Nephron (organoid): ENCODE results near the gene TAGAP.
"Not testable (repeated sequence)": the region's sequence is repeated elsewhere in the genome, so short reads cannot be mapped to it uniquely, and the experiment has no call there.

Experiments used
- H3K27ac Mint-ChIP-seq, 3 experiments: 2 replicates each; pipeline ENCODE4 v1.8.0; 2020; ENCODE audit warnings: mixed read lengths in 3 of 3, mild to moderate bottlenecking in 2 of 3, moderate library complexity in 1 of 3
- H3K27me3 Mint-ChIP-seq: 2 replicates; pipeline ENCODE4 v1.8.0; 2021; ENCODE audit warnings: low read depth, mild to moderate bottlenecking, moderate library complexity, mixed read lengths
- H3K36me3 Mint-ChIP-seq: 2 replicates; pipeline ENCODE4 v1.8.0; 2020; ENCODE audit warnings: low read depth, mixed read lengths
- H3K4me1 Mint-ChIP-seq: 2 replicates; pipeline ENCODE4 v1.8.0; 2020; ENCODE audit warnings: mixed read lengths
- H3K4me3 Mint-ChIP-seq, 3 experiments: 2 replicates each; pipeline ENCODE4 v1.8.0; 2020; ENCODE audit warnings: mild to moderate bottlenecking in 3 of 3, mixed read lengths in 3 of 3, moderate library complexity in 2 of 3
- H3K9me3 Mint-ChIP-seq: 2 replicates; pipeline ENCODE4 v1.8.0; 2020; ENCODE audit warnings: mixed read lengths
- TF ChIP-seq, protein P1 (sequence below), 3 experiments: fragments of 200-600 bp; sonication (generic); IDR thresholded peaks; one replicate each; pipeline ENCODE4 v1.5.0; 2021; ENCODE audit warnings: antibody characterized with exemption in 3 of 3; ENCODE audit not compliant: unreplicated experiment in 3 of 3

TAGAP gene

DNA sequence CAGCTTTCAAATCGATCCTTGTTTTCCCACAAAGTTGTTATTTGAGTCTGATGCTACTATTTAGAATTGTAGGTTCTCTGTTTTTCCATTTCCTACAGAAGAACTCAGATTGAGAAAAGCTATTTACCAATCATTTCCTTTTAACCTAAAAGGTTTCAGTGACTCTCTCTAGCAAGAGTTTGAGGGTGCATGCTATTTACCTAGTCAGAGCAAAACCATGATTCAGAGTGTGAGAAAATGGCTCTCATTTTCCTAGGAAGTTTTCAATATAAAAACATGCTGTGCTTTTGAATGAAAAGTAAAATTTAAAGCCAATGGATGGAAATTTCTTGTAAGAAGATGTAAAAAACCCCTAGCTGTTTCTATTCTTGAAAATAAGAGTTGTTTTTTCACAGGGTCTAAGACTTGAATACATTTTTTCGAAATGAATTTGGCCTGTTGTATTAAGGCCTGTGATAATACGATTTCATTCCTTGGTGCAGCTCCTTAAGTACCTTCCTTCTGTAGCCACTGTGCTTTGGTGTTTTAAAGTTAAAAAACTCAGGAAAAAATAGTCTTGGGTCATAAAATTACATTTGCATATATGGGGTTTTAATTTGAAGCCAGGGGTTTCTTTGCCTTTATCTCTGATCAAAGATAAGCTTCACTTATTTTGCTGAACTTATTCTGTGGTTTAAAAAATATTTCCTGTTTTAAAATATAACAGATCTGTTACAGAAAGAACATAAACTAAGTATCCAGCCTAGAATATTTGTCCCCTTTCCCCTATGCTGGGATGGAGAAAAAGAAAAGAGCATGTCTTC is 26.8 kb downstream of the TAGAP start:
- H3K9me3 Mint-ChIP-seq = peaks cover 2% of the 10 kb centered on the region

DNA sequence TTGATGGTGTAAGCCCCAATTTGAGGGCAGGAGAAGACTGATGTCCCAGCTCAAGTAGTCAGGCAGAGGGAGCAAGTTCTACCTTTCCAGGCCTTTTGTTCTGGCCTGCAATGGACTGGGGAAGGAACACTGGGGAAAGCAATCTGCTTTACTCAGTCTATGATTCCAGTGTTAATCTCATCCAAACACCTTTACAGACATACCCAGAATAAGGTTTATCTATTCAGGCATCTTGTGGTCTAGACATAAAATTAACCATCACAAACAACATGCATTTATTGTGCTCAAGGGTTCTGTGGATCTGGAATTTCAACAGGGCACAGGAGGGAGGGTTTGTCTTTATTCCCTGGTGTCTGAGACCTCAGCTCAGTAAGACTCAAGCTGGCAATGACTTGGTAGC is 30.4 kb downstream of the TAGAP start:
- Mint-ChIP-seq H3K9me3 (no peaks in the 10 kb centered on the region), H3K4me3 (no peak overlapping the region), H3K27me3 (no peaks in the 10 kb centered on the region), H3K4me1 (no peaks in the 10 kb centered on the region), H3K27ac (no peak overlapping the region), H3K36me3 (no peaks in the 10 kb centered on the region)
- TF ChIP-seq, protein P1, sequence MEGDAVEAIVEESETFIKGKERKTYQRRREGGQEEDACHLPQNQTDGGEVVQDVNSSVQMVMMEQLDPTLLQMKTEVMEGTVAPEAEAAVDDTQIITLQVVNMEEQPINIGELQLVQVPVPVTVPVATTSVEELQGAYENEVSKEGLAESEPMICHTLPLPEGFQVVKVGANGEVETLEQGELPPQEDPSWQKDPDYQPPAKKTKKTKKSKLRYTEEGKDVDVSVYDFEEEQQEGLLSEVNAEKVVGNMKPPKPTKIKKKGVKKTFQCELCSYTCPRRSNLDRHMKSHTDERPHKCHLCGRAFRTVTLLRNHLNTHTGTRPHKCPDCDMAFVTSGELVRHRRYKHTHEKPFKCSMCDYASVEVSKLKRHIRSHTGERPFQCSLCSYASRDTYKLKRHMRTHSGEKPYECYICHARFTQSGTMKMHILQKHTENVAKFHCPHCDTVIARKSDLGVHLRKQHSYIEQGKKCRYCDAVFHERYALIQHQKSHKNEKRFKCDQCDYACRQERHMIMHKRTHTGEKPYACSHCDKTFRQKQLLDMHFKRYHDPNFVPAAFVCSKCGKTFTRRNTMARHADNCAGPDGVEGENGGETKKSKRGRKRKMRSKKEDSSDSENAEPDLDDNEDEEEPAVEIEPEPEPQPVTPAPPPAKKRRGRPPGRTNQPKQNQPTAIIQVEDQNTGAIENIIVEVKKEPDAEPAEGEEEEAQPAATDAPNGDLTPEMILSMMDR (IDR thresholded peaks at IDR 0.05; ENCODE audit: unreplicated experiment in 3 of 3) = no peak

More for the DNA sequence above, 26.8 kb downstream of the TAGAP start:
- Mint-ChIP-seq H3K4me3 (no peak overlapping the region), H3K36me3 (no peaks in the 10 kb centered on the region), H3K4me1 (no peaks in the 10 kb centered on the region), H3K27me3 (no peaks in the 10 kb centered on the region), H3K27ac (no peak overlapping the region)
- TF ChIP-seq, protein P1 (IDR thresholded peaks at IDR 0.05; ENCODE audit: unreplicated experiment in 3 of 3) = no peak

DNA sequence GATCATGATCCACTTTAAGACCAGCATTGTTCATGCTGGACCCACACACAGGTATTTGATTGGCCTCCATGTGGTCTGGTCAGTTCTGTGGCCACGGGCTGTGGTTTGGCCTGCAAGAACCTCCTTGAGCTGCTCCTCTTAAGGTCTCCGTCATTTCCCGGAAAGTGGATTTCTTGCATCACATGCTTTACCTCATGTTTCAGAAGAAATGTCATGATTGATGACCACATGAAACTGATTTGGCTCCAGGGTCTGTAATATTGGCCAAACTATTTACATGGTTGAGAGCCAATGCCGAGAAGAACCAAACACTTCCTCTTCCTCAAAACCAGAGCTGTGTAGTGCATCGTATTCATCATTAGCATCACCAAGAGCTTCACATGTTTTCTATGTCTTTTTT is 31.6 kb downstream of the TAGAP start:
- Mint-ChIP-seq H3K27me3 (no peaks in the 10 kb centered on the region), H3K4me1 (no peaks in the 10 kb centered on the region), H3K27ac (no peak overlapping the region), H3K4me3 (no peak overlapping the region), H3K36me3 (no peaks in the 10 kb centered on the region), H3K9me3 (no peaks in the 10 kb centered on the region)
- TF ChIP-seq, protein P1 (IDR thresholded peaks at IDR 0.05; ENCODE audit: unreplicated experiment in 3 of 3) = no peak

DNA sequence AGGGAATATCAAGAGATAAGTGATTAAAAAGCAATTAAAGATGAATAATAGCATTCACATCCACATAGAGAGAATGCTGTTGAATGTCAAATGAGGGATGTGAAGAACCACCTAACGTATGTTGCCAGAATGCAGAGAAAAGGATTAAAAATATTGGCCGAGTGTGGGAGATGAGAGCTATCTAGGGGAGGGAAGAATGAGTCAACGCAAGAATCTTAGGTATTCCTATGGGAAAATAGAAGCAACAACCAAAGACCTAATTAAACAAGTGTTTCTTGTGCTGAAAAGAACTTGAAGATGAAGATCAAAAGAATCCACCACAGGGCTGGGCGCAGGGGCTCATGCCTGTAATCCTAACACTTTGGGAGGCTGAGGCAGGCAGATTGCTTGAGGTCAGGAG is 32.6 kb downstream of the TAGAP start:
- TF ChIP-seq, protein P1 (IDR thresholded peaks at IDR 0.05; ENCODE audit: unreplicated experiment in 3 of 3) = no peak
- Mint-ChIP-seq H3K27me3 (no peaks in the 10 kb centered on the region), H3K36me3 (no peaks in the 10 kb centered on the region), H3K4me1 (no peaks in the 10 kb centered on the region), H3K9me3 (no peaks in the 10 kb centered on the region), H3K4me3 (no peak overlapping the region), H3K27ac (peak overlapping the region in 1 of 3 experiments; percentile 18)

DNA sequence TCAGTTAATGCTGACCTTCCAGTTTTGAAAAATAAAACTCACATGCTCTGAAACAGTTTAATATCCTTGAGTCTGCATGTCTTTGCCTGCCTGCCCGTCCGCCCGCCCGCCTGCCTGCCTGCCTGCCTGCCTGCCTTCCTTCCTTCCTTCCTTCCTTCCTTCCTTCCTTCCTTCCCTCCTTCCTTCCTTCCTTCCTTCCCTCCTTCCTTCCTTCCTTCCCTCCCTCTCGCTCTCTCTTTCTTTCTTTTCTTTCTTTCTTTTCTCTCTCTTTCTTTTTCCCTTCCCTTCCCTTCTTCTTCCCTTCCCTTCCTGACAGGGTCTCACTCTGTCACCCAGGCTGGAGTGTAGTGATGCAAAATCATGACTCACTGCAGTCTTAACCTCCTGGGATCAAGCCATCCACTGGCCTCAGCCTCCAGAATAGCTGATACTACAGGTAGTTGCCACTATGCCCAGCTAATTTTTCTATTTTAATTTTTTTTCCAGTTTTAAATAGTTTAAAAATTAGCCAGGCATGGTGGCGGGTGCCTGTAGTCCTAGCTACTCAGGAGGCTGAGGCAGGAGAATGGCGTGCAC is 34.7 kb downstream of the TAGAP start:
- H3K9me3 Mint-ChIP-seq, H3K4me3 Mint-ChIP-seq, H3K36me3 Mint-ChIP-seq, H3K27me3 Mint-ChIP-seq, H3K27ac Mint-ChIP-seq, H3K4me1 Mint-ChIP-seq: not testable (repeated sequence)

DNA sequence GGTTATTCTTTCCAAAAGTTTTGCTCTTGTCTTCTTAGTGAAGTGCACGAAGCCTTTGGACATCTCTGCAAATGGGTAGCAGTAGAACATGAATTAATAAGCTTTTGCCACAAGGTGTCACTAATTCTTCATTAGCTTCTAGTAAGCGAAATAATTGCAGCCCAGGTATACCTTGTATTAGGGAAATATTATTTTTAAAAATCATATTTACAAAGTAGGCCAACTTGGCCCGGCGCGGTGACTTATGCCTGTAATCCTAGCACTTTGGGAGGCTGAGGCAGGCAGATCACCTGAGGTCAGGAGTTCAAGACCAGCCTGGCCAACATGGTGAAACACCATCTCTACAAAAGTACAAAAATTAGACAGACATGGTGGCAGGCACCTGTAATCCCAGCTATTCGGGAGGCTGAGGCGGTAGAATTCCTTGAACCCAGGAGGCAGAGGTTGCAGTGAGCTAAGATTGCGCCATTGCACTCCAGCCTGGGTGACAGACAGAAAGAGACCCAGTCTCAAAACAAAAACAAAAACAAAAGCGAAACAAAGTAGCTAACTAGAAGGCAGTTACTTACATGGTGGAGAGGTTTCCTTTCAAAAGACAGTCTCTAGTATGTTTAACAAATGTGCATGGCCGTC is 36.0 kb downstream of the TAGAP start:
- H3K9me3 Mint-ChIP-seq = no peaks in the 10 kb centered on the region
- no peak overlapping the region for H3K27ac Mint-ChIP-seq
- TF ChIP-seq, protein P1 (IDR thresholded peaks at IDR 0.05; ENCODE audit: unreplicated experiment in 3 of 3) = peak; percentile 45 to 56 (median 53)
- no peaks in the 10 kb centered on the region for H3K4me1 Mint-ChIP-seq
- no peaks in the 10 kb centered on the region for H3K36me3 Mint-ChIP-seq
- H3K27me3 Mint-ChIP-seq = no peaks in the 10 kb centered on the region
- no peak overlapping the region for H3K4me3 Mint-ChIP-seq
